ENCODE results near the gene SLC51A. TPM values are rescaled to one million over a fixed set of nuclear protein-coding genes. Genes with fewer than 3 reads are reported as not detected.

Gene SLC51A
- total and polyA plus RNA-seq, 2 of the 8 experiments (the other 6 are each of a cell fraction or from before 2014, with no cell fraction given) = 6.3 to 9.8 TPM

- TF ChIP-seq CHD7 (IDR thresholded peaks at IDR 0.05; ENCODE audit: insufficient replicate concordance, low read length) (no peak), SP1 (IDR thresholded peaks at IDR 0.05; ENCODE audit: low read depth, low read length) (no peak)
These were observed 19.9 kb downstream of the SLC51A start (continued) for GRCh38 chr3:196236223-196236622.
